Measurements from ENCODE around the gene TSPAN9. TPM values are rescaled to one million over a fixed set of nuclear protein-coding genes. Genes with fewer than 3 reads are reported as not detected.

The TSPAN9 gene
- total RNA-seq, 1 donor from 2014 or later, result 299 TPM

GRCh38 chr12:3071107-3071506 is 6.1 kb upstream of the TSPAN9 start:
- no peak for DNase-seq (ENCODE audit: low spot score)
- intact Hi-C loops (cut with DNase I), result no loop called here

GRCh38 chr12:3071710-3072109 is 5.5 kb upstream of the TSPAN9 start:
- DNase-seq (ENCODE audit: low spot score), result no peak
- intact Hi-C loops (cut with DNase I), result no loop called here

- peak; percentile 89 for DNase-seq (ENCODE audit: low spot score)
- intact Hi-C loops (cut with DNase I), result loop anchor here (1.0 kb wide), 2 partner anchors 129 to 202 kb away; no protein-coding TSS in a partner anchor
Observed at GRCh38 chr12:3073438-3074250, 3.5 kb upstream of the TSPAN9 start.

- intact Hi-C loops (cut with DNase I), result no loop called here
- no peak for DNase-seq (ENCODE audit: low spot score)
Observed at GRCh38 chr12:3075315-3075714, 1.9 kb upstream of the TSPAN9 start.

- intact Hi-C loops (cut with DNase I), result loop anchor here (2.0 kb wide), 1 partner anchor 53 kb away; no protein-coding TSS in a partner anchor
- DNase-seq (ENCODE audit: low spot score), result no peak
Observed at GRCh38 chr12:3077572-3078081, 448 bp downstream of the TSPAN9 start.

GRCh38 chr12:3078086-3078820 is 1.1 kb downstream of the TSPAN9 start:
- intact Hi-C loops (cut with DNase I), result no loop called here
- no peak for DNase-seq (ENCODE audit: low spot score)

- intact Hi-C loops (cut with DNase I), result loop anchor here (5.0 kb wide), 1 partner anchor 41 kb away; no protein-coding TSS in a partner anchor
- DNase-seq (ENCODE audit: low spot score), result no peak
Observed at GRCh38 chr12:3081091-3081490, 3.9 kb downstream of the TSPAN9 start.

GRCh38 chr12:3081886-3082285 is 4.7 kb downstream of the TSPAN9 start:
- no peak for DNase-seq (ENCODE audit: low spot score)

GRCh38 chr12:3083241-3083920 is 6.2 kb downstream of the TSPAN9 start:
- intact Hi-C loops (cut with DNase I), result loop anchor here (5.0 kb wide), 1 partner anchor 39 kb away; no protein-coding TSS in a partner anchor

More at GRCh38 chr12:3081886-3082285, 4.7 kb downstream of the TSPAN9 start:
- intact Hi-C loops (cut with DNase I), result loop anchor here (5.0 kb wide), 1 partner anchor 40 kb away; no protein-coding TSS in a partner anchor

GRCh38 chr12:3083921-3084347 is 6.8 kb downstream of the TSPAN9 start:
- no peak for DNase-seq (ENCODE audit: low spot score)
- intact Hi-C loops (cut with DNase I), result loop anchor here (5.0 kb wide), 1 partner anchor 38 kb away; no protein-coding TSS in a partner anchor

More at GRCh38 chr12:3083241-3083920, 6.2 kb downstream of the TSPAN9 start:
- no peak for DNase-seq (ENCODE audit: low spot score)

- intact Hi-C loops (cut with DNase I), result loop anchor here (5.0 kb wide), 1 partner anchor 38 kb away; no protein-coding TSS in a partner anchor
- DNase-seq (ENCODE audit: low spot score), result no peak
Observed at GRCh38 chr12:3084742-3085141, 7.6 kb downstream of the TSPAN9 start.

GRCh38 chr12:3085341-3086139 is 8.4 kb downstream of the TSPAN9 start:
- intact Hi-C loops (cut with DNase I), result no loop called here
- no peak for DNase-seq (ENCODE audit: low spot score)

- intact Hi-C loops (cut with DNase I), result no loop called here
- no peak for DNase-seq (ENCODE audit: low spot score)
Observed at GRCh38 chr12:3086211-3086610, 9.0 kb downstream of the TSPAN9 start.

- no peak for DNase-seq (ENCODE audit: low spot score)
- intact Hi-C loops (cut with DNase I), result no loop called here
Observed at GRCh38 chr12:3086729-3087323, 9.6 kb downstream of the TSPAN9 start.

GRCh38 chr12:3087758-3088650 is 10.8 kb downstream of the TSPAN9 start:
- intact Hi-C loops (cut with DNase I), result no loop called here
- no peak for DNase-seq (ENCODE audit: low spot score)

- intact Hi-C loops (cut with DNase I), result no loop called here
- DNase-seq (ENCODE audit: low spot score), result no peak
Observed at GRCh38 chr12:3089588-3089987, 12.4 kb downstream of the TSPAN9 start.

- intact Hi-C loops (cut with DNase I), result no loop called here
- DNase-seq (ENCODE audit: low spot score), result no peak
Observed at GRCh38 chr12:3090240-3091037, 13.3 kb downstream of the TSPAN9 start.
